Measurements from ENCODE around the gene ZNRF3.
"Not testable (repeated sequence)": the region's sequence is repeated elsewhere in the genome, so short reads cannot be mapped to it uniquely, and the experiment has no call there.

Gene ZNRF3

DNA sequence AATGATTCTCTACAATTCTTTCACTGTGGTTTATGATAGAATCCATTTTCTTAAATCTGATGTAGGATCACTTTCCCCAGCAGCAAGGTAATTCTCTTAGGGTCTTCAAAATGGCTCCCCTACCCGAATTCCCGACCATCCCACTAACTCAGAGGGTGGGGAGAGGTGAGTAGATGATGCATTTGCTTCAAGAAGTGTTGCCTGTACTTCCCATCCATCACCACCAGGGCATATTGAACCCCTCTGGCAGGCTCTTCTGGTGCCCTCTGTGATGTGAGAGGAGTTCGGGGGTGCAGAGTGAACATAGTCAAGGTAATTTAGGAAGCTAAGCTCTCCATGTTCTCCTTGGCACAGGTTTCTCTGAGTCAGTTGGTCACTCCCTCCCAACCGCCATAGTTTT, 52.3 kb downstream of the ZNRF3 start:
- DNase-seq: no peak

DNA sequence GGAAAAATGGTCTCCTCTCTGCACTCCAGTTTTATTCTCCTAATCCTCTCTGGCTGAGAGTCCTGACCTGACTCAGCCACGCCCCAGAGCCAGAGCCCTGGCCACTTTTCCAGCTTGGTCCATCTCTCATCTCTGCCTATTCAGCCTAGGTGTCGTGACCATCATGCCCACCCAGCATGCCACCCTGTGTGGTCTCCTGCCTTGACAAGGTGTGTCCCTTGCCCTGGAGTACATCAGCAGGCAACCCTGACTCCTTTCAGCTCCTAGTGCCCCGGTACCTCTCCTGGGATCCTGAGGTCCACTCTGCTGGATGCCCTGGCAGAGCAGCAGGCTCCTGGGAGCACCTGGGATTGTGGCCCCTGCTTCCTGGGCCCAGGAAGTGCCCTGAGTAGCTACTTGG, 52.8 kb downstream of the ZNRF3 start:
- DNase-seq: no peak

DNA sequence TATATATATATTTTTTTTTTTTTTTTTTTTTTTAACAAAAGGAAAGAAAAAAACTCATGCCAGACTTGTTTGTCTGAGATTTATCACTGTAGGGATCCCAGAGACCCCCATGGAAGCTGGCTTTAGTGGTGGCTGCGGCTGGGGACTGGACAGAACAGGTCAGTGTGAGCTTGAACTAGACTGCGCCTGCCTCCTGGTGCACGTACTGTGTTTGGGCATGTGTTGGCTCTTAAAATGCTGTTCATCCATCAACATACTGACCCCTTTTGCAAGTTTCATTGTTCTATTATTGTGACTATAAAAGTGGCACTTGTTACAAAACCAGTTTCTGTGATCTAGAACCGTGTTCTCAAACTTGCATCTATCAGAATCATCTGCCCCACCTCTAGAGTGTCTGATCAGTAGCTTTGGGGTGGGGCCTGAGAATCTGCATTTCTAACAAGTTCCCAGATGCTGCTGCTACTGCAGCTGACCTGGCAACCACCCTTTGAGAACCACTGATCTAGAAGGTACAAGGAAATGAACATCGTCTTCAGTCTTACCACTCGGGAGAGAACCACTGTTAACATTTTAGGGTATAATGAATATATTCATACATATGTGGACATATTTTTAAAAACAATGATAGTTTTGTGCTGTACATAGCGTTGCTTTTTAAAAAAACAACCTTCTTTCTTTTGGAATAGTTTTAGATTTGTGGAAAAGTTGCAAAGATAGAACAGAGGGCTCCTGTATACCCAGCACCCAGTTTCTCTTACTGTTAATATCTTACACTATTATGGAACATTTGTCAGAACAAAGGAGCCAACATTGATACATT, 54.0 kb downstream of the ZNRF3 start:
- DNase-seq: no peak

- no peak for DNase-seq
These were observed 55.0 kb downstream of the ZNRF3 start for GRCh38 chr22:28938286-28938833.

DNA sequence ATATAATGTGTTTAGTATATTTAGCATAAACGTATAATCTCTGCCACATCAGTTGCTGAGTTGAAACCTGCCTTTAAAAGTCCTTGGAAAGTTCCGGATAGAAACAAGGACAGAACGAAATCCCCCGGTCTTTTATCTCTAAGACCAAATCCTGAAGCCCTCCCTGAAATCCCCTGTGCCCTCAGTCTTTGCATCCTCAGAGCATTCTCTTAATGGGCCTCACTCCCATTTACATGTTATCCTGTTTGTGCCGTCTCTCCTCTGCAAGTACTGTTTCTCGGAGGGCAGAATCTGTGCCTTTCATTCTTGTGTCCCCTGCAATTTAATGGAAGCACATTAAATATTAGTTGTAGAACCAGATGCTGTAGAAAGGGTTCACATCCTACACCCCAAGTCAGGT, 56.0 kb downstream of the ZNRF3 start:
- no peak for DNase-seq

- no peak for DNase-seq
These were observed 56.6 kb downstream of the ZNRF3 start for GRCh38 chr22:28939932-28940331.

- DNase-seq: no peak
These were observed 57.1 kb downstream of the ZNRF3 start for GRCh38 chr22:28940441-28940840.

DNA sequence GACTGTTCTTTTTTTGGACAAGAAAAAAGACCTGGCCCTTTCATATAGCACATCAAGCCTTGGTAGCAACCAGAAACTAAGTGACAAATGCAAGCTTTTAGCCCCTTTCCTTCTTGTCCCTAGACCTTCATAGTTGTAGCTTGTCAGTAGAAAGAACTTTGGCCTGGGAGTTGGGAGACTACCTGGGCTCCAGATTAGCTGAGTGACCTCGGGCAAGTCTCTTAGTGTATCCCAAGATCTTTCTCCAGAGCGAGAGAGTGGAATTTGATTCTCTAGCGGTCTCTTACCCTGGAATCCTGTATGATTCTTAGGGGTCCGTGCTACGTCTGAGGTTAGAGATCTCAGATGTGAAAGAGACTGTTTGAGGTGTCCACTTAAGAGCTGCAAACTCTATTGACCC, 59.0 kb downstream of the ZNRF3 start:
- DNase-seq: no peak

DNA sequence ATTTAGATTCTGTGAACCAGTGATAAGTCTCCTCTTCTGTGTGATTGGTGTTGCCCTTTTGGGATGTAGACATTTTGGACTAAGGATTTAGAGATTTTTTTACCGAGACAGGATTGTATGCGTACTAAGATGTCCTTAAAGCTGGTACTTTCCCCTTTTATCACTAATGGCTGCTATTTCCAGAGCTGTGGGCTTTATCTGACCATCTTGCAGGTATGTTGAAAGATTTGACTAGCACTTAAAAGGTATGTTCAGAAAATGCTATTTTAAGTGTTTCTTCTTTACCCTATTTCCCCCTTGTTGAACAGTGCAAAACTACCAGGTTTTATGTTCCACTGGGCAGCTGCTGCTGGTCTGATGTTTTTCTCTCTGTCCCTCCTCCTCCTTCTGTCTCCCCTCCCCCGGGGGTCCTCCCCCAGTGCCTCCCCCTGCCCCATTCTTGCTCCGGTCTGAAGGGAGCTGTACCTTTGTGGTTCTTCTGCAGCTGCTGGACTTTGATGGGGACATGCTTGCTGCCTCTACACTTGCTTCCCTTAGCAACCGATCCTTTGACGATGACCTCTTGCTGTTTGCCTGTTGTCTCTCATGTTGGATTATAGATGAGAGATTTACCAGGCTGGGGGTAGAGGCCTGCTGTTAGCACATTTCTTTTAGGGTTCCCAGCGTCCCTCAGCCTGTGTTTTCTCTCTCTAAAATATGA, 59.6 kb downstream of the ZNRF3 start:
- no peak for DNase-seq

DNA sequence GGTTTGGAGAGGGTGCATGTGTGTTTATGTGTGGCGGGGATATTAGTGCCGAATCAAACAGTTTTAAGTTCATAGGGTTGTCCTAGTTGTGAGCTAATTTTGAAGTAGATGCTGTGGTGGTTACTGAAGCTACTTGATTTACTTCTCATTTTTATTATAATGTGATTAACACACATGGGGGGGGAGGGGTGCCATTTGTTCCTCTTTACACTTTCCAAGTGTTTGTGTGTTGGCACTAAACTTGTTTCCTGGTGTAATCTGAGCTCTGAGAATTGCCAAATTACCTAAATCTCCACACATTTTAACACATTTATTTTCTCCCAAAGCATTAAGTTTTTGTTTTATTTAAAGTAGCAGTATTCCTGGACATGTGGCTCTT, 60.1 kb downstream of the ZNRF3 start:
- no peak for DNase-seq

GRCh38 chr22:28947125-28947524, 63.8 kb downstream of the ZNRF3 start:
- DNase-seq: no peak

DNA sequence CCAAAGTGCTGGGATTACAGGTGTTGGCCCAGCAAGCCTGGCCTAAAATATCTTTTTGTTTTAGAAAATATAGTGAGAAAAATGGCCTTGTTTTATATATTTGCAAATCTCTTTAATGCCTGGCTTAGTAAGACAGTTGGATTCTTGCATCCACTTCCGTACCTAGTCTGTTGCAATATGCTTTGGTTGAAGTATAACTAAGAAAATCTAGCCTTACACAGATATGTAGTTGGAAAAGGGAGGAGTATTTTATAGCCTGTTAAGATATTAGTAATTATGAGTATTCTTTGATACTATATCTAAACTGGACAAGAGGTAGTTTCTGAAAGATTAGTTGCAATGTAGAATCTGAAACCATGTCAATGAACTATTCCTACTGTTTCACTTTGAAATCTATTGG, 65.1 kb downstream of the ZNRF3 start:
- DNase-seq: no peak

DNA sequence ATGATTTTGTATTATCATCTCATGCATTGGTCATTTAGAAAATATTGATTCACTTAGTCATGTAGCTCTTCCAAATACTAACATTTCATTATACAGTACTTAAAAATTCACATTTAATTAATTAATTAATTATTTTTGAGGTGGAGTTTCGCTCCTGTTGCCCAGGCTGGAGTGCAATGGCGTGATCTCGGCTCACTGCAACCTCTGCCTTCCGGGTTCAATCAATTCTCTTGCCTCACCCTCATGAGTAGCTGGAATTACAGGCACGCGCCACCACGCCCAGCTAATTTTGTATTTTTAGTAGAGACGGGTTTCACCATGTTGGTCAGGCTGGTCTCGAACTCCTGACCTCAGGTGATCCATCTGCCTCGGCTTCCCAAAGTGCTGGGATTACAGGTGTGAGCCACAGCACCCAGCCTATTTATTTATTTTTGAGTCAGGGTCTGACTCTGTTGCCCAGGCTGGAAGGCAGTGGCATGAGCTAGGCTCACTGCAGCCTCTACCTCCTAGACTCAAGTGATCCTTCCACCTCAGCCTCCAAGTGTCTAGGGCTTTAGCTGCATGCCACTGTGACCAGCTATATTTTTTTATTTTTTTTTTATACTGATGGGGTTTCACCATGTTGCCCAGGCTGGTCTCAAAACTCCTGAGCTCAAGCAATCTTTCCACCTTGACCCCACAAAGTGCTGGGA, 65.6 kb downstream of the ZNRF3 start:
- DNase-seq: not testable (repeated sequence)

- DNase-seq: no peak
These were observed 66.4 kb downstream of the ZNRF3 start for GRCh38 chr22:28949788-28950187.

DNA sequence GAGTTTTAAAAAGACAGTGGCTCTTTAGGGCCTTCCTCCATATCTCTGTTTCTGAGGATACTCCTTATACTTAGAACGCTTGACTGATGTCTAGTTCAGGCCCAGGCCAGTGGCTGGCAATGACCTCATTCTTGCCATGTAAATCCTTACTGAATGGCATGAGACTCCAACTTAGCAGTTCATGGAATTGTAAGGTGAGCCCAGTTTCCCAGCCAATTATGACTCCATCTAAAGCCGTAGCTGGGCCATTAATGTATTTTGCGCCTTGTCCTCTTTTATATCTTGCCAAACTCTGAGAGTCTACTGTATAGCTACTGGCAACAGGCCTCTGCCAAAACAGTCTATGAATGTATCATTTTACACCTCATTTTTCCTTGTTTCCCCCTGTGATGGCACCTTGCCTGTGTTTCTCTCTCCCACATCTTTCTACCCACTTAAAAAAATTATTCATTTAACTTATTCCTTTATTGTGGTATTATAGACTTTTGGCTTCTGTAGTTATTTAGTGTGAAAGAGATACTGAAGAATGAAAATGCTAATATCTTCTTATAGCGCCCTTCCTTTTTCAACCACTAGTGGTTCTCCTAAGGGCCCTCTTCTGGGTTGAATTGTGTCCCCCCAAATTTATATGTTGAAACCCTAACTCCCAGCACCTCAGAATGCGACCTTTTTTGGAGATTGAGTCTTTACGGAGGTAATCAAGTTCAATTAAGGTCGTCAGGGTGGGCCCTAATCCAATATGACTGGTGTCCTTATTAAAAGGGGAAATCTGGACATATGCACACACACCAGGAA, 67.4 kb downstream of the ZNRF3 start:
- no peak for DNase-seq

- no peak for DNase-seq
These were observed 68.2 kb downstream of the ZNRF3 start for GRCh38 chr22:28951530-28951929.

GRCh38 chr22:28951969-28952521, 68.7 kb downstream of the ZNRF3 start:
- DNase-seq: no peak

- DNase-seq: no peak
These were observed 69.5 kb downstream of the ZNRF3 start for GRCh38 chr22:28952857-28953256.

- DNase-seq: no peak
These were observed 70.0 kb downstream of the ZNRF3 start for GRCh38 chr22:28953403-28953802.

- DNase-seq: no peak
These were observed 70.9 kb downstream of the ZNRF3 start for GRCh38 chr22:28953976-28954880.

DNA sequence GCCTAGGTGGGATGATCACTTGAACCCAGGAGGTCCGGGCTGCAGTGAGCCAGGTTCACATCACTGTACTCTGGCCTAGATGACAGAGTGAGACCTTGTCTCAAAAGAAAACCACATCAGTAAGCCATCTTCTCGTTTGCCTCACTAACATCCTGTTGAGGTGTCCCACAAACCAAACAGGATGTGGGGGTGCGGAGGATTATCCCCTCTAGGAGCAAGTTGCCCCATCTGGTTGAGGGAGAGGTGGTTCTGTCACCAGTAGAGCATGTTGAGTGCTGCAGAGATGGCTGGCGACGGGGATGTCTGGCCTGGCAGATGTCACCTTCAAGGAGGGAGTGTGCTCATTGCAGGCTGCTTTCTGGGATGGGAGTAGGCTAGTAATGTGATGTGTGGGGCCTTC, 72.4 kb downstream of the ZNRF3 start:
- peak; percentile 93 for DNase-seq

All from activated CD4-positive, alpha-beta T cell treated with anti-CD3 and anti-CD28 coated beads, Interleukin-2, Interleukin-6, amounts not matched to agents 100 ng/mL and 50 ng/mL, durations not matched to agents 16 hours and 8 hours (primary cell).